ENCODE measurements around the gene LAMB4.

DNA sequence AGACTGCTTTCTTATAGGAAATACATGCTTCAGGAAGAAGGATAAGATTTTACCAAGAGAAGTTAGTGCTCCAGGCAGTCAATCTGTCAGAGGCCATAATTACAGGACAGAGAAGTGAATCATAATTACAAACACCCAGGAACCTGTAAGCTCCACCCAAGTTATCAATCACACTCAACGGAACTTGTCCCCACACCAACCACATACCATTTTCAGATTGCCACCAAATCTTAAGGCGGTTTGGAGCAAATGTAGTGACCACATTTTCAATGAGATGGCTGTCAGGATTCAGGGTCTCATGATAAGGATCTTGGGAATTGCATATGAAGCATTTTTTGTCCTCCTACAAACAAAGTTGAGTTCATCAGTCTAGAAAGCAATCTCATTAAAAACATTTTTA is 132.0 kb downstream of the LAMB4 start:
- TF ChIP-seq RFX5 (IDR thresholded peaks at IDR 0.05; ENCODE audit: low read length) (no peak), NRF1 (IDR thresholded peaks at IDR 0.05; ENCODE audit: low read depth, low read length) (no peak), EP300 (IDR thresholded peaks at IDR 0.05; ENCODE audit: borderline replicate concordance in 1 of 2, low read depth in 1 of 2, low read length in 1 of 2) (no peak)
